GM18505 (cell line): ENCODE measurements around the gene ADAMTSL1.

Experiments used
- ATAC-seq: cut with Tn5 transposase; IDR thresholded peaks from one replicate; pipeline ENCODE4 v1.9.1; 2021; ENCODE audit not compliant: unreplicated experiment
- POLR2A ChIP-seq: IDR thresholded peaks from 4 replicates; pipeline ENCODE4 v1.6.1; 2011; ENCODE audit warnings: borderline replicate concordance; ENCODE audit not compliant: insufficient read depth, insufficient read length; ENCODE audit errors: extremely low read depth

ADAMTSL1 gene

GRCh38 chr9:18770131-18770908, 296.4 kb downstream of the ADAMTSL1 start:
- TF ChIP-seq POLR2A: no peak
- ATAC-seq: no peak

DNA sequence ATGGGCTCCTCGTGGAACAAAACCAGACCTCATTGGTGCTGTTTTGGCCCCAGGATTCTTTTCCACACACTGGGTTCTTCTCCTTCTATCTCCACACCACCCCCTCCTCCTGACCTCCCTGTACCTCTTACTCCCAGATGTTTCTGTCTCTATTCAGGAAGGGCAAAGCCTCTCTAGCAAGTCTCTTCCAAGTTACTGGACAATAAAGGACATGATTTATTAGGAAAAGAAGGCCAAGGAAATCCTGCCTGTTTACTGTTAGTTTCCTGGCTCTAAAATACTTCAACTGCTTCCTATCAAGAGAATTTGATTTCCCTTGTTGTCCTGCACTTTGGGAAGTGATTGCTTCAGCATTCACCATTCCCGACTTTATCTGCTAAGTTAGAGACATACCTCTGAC, 297.1 kb downstream of the ADAMTSL1 start:
- TF ChIP-seq POLR2A: no peak
- no peak for ATAC-seq

- no peak for ATAC-seq
- no peak for TF ChIP-seq POLR2A
These were observed 297.8 kb downstream of the ADAMTSL1 start for GRCh38 chr9:18771763-18772162.

- no peak for ATAC-seq
- TF ChIP-seq POLR2A: no peak
These were observed 301.3 kb downstream of the ADAMTSL1 start for GRCh38 chr9:18775241-18775640.

GRCh38 chr9:18775930-18776329, 302.0 kb downstream of the ADAMTSL1 start:
- TF ChIP-seq POLR2A: no peak
- ATAC-seq: no peak

DNA sequence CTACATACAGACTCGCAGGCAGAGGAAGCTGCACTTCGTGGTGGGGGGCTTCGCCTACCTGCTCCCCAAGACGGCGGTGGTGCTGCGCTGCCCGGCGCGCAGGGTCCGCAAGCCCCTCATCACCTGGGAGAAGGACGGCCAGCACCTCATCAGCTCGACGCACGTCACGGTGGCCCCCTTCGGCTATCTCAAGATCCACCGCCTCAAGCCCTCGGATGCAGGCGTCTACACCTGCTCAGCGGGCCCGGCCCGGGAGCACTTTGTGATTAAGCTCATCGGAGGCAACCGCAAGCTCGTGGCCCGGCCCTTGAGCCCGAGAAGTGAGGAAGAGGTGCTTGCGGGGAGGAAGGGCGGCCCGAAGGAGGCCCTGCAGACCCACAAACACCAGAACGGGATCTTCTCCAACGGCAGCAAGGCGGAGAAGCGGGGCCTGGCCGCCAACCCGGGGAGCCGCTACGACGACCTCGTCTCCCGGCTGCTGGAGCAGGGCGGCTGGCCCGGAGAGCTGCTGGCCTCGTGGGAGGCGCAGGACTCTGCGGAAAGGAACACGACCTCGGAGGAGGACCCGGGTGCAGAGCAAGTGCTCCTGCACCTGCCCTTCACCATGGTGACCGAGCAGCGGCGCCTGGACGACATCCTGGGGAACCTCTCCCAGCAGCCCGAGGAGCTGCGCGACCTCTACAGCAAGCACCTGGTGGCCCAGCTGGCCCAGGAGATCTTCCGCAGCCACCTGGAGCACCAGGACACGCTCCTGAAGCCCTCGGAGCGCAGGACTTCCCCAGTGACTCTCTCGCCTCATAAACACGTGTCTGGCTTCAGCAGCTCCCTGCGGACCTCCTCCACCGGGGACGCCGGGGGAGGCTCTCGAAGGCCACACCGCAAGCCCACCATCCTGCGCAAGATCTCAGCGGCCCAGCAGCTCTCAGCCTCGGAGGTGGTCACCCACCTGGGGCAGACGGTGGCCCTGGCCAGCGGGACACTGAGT, 303.2 kb downstream of the ADAMTSL1 start:
- TF ChIP-seq POLR2A: no peak
- no peak for ATAC-seq

GRCh38 chr9:18778147-18778546, 304.2 kb downstream of the ADAMTSL1 start:
- no peak for ATAC-seq
- TF ChIP-seq POLR2A: no peak

DNA sequence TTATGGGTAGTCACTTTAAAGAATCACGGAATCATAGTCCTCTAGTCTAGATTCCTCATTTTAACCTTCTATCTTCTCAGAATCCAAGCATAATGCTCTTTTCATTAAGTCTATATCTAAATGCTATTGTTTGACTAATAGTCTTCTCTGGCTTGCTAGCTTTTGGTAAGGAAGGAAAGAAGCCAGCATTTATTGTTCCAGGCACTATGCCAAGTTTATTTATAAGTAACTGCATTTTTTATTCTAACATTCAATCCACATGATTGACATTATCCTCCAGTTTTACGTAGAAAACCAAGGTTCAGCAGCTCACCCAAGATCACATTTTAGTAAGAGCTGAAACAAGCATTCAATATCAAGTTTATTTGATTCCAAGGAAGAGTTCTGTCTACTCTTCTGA, 304.9 kb downstream of the ADAMTSL1 start:
- ATAC-seq: no peak
- TF ChIP-seq POLR2A: no peak

- ATAC-seq: no peak
These were observed 310.0 kb downstream of the ADAMTSL1 start for GRCh38 chr9:18783909-18784308.

GRCh38 chr9:18785604-18786003, 311.7 kb downstream of the ADAMTSL1 start:
- TF ChIP-seq POLR2A: no peak
- no peak for ATAC-seq

More at GRCh38 chr9:18783909-18784308, 310.0 kb downstream of the ADAMTSL1 start:
- TF ChIP-seq POLR2A: no peak

- no peak for TF ChIP-seq POLR2A
- no peak for ATAC-seq
These were observed 312.2 kb downstream of the ADAMTSL1 start for GRCh38 chr9:18786196-18786595.

DNA sequence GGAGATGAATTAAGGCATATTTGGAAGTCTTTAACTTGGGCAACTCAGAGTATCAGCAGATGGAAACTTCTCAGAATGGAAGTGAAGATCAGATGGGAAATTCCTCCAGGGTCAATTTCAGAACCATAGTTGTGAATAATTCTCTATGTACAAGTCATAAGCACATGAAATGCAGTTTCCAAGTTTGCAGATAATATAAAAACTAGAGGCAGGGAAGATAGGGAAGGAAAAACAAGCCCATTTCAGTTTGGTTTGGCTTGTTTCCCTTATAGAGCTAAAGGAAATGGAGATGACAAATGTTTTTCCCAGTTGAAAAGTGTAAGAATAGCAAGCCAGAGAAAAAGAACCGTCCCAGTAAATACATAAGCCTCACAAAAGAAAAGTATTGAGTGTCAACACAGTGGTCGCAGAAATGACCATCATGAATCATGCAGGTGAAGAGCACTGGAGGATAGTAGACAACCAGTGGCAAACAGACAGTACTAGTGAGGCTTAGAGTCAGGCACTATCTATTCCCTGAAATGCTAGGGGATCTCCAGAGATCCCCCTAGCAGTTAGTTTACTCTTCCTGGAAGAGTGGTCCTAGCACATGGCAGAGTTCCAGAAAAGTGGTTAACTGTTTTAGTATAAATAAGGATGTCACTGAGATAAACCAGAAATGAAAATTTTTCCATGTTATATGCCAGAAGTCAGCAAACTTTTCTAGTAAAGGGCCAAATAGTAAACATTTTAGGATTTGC, 313.1 kb downstream of the ADAMTSL1 start:
- no peak for TF ChIP-seq POLR2A
- no peak for ATAC-seq

GRCh38 chr9:18788256-18788655, 314.3 kb downstream of the ADAMTSL1 start:
- TF ChIP-seq POLR2A: no peak
- ATAC-seq: no peak
